Forelimb muscle (tissue), 1 donor: ENCODE results near the gene HNRNPA2B1. TPM values are rescaled to one million over a fixed set of nuclear protein-coding genes. Genes with fewer than 3 reads are reported as not detected.
"Not testable (repeated sequence)": the region's sequence is repeated elsewhere in the genome, so short reads cannot be mapped to it uniquely, and the experiment has no call there.

Experiments
- DNase-seq: peaks from one replicate; pipeline ENCODE4 v3.0.0-alpha.2; 2013; ENCODE audit warnings: low read depth
- polyA plus RNA-seq: library from polyadenylated mRNA; unstranded; fragments of 120-200 nt; gene quantifications from one replicate; pipeline ENCODE4 v1.2.1, GENCODE V29; 2013; ENCODE audit not compliant: insufficient read length

Gene HNRNPA2B1
- polyA plus RNA-seq, 1 donor, result 660 TPM

- DNase-seq, result no peak
These were observed 15.3 kb downstream of the HNRNPA2B1 start for GRCh38 chr7:26185131-26185843.

GRCh38 chr7:26184281-26185101 is 16.1 kb downstream of the HNRNPA2B1 start:
- not testable (repeated sequence) for DNase-seq

- DNase-seq, result no peak
These were observed 16.8 kb downstream of the HNRNPA2B1 start for GRCh38 chr7:26183545-26184280.

- no peak for DNase-seq
These were observed 17.8 kb downstream of the HNRNPA2B1 start for GRCh38 chr7:26182706-26183105.

- DNase-seq, result no peak
These were observed 18.3 kb downstream of the HNRNPA2B1 start for GRCh38 chr7:26182283-26182682.

- DNase-seq, result no peak
These were observed 18.9 kb downstream of the HNRNPA2B1 start for GRCh38 chr7:26181474-26182227.

- DNase-seq, result no peak
These were observed 19.8 kb downstream of the HNRNPA2B1 start for GRCh38 chr7:26180792-26181198.

- DNase-seq, result no peak
These were observed 20.6 kb downstream of the HNRNPA2B1 start for GRCh38 chr7:26179826-26180497.

- no peak for DNase-seq
These were observed 21.1 kb downstream of the HNRNPA2B1 start for GRCh38 chr7:26179422-26179821.

- no peak for DNase-seq
These were observed 22.1 kb downstream of the HNRNPA2B1 start for GRCh38 chr7:26178272-26178960.

- DNase-seq, result not testable (repeated sequence)
These were observed 23.3 kb downstream of the HNRNPA2B1 start for GRCh38 chr7:26177269-26177668.

- DNase-seq, result not testable (repeated sequence)
These were observed 23.9 kb downstream of the HNRNPA2B1 start for GRCh38 chr7:26176696-26177095.

GRCh38 chr7:26175903-26176302 is 24.6 kb downstream of the HNRNPA2B1 start:
- not testable (repeated sequence) for DNase-seq

- DNase-seq, result no peak
These were observed 28.5 kb downstream of the HNRNPA2B1 start for GRCh38 chr7:26172048-26172447.

GRCh38 chr7:26171601-26172000 is 28.9 kb downstream of the HNRNPA2B1 start:
- no peak for DNase-seq

GRCh38 chr7:26170663-26171062 is 29.9 kb downstream of the HNRNPA2B1 start:
- no peak for DNase-seq

GRCh38 chr7:26169271-26169670 is 31.3 kb downstream of the HNRNPA2B1 start:
- no peak for DNase-seq

GRCh38 chr7:26168458-26169023 is 32.0 kb downstream of the HNRNPA2B1 start:
- DNase-seq, result no peak

- no peak for DNase-seq
These were observed 33.1 kb downstream of the HNRNPA2B1 start for GRCh38 chr7:26167303-26167934.
